GM19438 (cell line): ENCODE data around the gene ENTPD8.
A peak's percentile ranks its signal among the peaks of the same experiment; 100 is the strongest.
"Not testable (repeated sequence)": the region's sequence is repeated elsewhere in the genome, so short reads cannot be mapped to it uniquely, and the experiment has no call there.

Experiments
- ATAC-seq: cut with Tn5 transposase; IDR thresholded peaks from one replicate; pipeline ENCODE4 v1.9.1; 2021; ENCODE audit warnings: low read depth; ENCODE audit not compliant: unreplicated experiment

ENTPD8 gene

GRCh38 chr9:137459601-137460362, 18.6 kb upstream of the ENTPD8 start:
- no peak for ATAC-seq

DNA sequence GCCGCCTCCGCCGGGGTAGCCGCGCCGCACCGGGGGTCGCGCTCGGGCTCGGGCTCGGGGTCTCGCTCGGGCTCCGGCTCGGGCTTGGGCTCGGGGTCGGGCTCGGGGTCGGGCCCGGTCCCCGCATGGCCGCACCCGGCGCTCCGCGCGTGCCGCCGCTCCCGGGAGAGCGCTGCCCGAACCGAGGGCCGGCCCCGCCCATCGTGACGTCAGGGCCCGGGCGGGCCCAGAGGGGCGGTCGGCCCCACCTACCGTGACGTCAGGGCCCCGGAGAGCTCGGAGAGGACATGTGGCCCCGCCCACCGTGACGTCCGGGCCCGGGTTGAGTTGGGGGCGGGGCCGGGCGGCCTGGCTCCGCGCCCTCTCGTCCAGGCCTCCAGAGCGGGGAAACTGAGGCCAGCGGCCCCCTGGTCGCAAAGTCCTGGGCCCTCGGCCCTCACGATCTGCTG, 18.0 kb upstream of the ENTPD8 start, which contains the start of gene NSMF:
Gene NSMF (minus strand): TSS at position 183 of the 449 bp plus-strand sequence. CDS start 232 bp downstream, outside the sequence.
- ATAC-seq: peak; percentile 46

DNA sequence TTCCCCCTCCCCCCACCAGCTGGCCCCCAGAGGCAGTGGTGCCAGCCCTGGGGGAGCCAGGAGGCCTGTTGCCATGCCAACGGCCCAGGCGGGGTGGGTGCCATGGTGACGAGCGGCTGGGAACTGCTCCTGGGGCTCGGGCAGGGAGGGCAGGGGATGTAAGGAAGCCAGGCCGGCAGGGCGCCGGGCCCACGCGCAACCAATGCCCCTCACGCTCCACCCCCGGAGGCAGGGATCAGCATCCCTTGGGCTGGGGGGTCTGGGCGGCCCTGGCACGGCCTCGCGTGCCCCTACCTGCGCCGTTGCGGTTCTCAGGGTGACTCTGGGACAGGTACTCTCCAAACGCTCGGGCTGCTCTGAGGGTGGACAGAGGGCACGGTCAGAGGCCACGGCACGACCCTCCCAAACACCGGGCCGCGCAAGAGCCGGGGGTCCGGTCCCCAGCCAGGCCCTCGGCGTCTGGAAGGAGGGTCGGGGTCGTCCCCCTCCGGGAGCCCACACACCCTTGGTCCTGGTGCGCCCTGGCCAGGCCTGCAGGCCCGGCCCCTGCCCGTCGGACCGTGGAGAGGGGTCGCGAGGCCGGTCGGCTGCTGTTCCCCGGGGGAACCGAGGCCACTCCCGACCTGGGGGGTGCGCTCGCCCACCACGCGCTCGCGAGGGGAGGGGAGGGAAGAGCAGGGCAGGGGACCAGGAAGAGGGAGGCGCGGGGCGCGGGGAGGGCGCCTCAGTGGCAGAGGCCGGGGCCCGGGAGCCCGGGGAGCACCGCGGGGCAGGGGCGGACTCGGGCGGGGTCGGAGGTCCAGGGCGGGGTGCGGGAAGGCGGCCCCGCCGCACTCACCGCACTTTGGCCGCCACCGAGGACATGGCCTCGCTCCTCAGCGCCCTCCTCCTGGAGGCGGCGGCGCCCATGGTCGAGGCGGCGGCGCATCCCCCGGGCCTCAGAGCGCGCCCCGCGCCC, 17.3 kb upstream of the ENTPD8 start:
- no peak for ATAC-seq

- no peak for ATAC-seq
These were observed 16.4 kb upstream of the ENTPD8 start for GRCh38 chr9:137457406-137458193.

GRCh38 chr9:137456864-137457405, 15.8 kb upstream of the ENTPD8 start:
- ATAC-seq: no peak

DNA sequence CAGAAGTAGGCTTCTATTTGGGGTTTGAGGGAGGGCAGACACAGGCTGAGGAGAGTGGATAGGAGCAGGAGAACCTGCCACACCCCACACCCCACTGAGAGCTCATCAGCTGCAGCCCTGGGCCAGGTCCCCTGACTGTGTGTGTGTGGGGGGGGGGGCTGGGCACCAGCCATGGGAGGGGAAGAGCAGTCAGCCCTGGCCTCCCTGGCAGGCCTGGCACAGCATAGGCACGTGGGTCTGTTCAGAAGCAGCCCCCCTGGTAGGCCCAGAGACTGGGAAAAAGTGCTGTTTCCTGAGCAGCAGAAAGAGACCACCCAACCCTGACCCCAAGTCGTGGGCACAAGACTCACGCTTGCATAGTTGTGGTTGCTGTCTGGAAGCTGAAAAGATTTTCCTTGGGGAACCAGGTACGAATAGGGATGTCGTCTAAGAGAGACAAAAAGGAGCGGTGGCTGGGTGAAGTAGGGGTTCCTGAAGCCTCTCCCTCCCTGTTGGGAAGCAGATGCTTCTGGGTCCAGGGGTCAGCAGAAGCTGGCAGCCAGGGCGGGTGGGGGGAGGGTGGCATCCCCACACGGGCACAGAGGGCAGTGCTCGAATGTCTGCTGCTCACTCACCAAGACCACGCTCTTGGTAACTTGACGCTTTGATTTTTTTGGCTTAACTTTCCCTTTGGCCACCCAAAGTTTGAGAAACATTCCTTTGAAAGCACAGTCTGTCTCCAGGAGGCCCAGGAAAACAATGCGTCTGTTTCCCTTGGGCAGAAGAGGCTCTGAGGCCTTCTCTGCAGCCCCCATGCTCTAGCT, 15.1 kb upstream of the ENTPD8 start:
- ATAC-seq: no peak

DNA sequence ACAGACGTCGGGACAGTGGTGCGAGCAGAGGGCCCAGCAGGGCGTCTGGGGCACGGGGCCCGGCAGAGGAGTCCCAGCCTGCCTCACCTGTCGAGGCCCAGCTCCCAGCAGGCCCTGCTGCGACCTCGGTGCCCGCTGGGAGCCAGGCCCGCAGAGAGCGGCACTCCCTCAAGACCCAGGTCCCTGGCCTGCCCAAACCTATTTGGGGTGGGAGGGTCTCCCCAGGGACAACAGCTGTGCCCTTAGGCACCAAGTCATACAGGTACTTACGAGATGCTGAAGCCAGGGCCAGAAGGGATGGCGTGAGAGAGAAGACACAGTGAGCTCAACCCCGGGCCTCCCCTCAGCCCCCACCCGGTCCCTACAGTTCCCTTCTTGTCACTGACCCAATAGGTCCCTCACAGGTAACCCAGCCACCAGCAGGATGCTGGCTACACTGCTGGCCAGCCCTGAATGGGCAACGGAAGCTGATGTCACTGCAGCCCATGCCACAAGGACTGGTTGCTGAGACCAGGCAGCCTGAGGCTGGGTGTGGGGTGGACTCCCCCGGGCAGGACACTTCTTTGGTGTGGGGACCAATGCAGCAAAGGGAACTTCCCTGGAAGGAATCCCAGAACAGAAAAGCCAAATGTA, 14.3 kb upstream of the ENTPD8 start:
- no peak for ATAC-seq

- ATAC-seq: no peak
These were observed 13.6 kb upstream of the ENTPD8 start for GRCh38 chr9:137454597-137455358.

DNA sequence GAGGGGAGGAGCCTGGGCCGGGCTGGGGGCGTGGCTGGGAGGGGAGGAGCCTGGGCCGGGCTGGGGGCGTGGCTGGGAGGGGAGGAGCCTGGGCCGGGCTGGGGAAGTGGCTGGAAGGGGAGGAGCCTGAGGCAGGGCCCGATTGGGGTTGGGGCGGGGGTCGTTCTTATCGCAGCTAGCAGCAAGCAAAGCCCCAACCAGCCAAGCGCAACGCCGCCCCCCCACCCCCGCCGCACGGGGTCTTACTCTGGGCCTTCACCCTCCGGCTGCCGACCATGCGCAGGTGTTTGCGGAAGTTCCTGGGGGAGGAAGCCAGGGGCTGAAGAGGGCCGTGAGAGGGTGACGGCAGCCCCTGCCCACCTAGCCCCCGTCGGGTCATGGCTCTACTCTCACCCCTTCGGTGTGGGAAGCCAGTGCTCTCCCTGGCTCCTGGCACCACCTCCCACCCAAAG, 13.0 kb upstream of the ENTPD8 start:
- ATAC-seq: no peak

- no peak for ATAC-seq
These were observed 12.5 kb upstream of the ENTPD8 start for GRCh38 chr9:137453643-137454081.

- no peak for ATAC-seq
These were observed 11.8 kb upstream of the ENTPD8 start for GRCh38 chr9:137452761-137453642.

DNA sequence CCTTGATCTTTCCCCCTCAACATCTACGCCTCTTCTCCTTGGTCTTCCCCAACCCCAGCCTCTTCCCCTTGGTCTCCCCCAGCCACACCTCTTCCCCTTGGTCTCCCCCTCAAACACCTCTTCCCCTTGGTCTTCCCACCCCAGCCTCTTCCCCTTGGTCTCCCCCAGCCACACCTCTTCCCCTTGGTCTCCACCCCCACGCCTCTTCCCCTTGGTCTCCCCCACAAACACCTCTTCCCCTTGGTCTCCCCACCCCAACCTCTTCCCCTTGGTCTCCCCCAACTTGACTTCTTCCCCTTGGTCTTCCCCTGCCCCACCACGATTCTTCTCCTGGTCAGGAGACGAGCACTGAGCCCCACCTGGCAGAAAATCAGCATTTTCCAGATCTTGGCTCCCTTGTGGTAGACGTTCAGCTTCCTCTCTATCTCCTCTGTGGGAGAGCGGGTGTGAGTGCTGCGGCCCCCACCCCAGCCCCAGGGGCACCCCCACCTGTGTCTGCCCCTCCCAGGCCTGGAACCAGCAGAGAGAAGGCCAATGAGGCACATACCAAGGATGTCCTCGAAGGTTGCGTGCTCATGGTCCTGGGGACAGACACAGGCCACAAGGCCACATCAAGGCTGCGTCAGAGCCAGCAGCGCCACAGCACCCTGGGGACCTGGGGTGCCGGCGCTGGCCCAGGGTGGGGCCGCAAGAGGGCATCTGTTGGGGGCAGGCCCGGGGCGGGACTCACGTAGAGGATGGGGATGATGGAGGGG, 11.0 kb upstream of the ENTPD8 start:
- no peak for ATAC-seq

GRCh38 chr9:137451264-137452005, 10.3 kb upstream of the ENTPD8 start:
- ATAC-seq: not testable (repeated sequence)

DNA sequence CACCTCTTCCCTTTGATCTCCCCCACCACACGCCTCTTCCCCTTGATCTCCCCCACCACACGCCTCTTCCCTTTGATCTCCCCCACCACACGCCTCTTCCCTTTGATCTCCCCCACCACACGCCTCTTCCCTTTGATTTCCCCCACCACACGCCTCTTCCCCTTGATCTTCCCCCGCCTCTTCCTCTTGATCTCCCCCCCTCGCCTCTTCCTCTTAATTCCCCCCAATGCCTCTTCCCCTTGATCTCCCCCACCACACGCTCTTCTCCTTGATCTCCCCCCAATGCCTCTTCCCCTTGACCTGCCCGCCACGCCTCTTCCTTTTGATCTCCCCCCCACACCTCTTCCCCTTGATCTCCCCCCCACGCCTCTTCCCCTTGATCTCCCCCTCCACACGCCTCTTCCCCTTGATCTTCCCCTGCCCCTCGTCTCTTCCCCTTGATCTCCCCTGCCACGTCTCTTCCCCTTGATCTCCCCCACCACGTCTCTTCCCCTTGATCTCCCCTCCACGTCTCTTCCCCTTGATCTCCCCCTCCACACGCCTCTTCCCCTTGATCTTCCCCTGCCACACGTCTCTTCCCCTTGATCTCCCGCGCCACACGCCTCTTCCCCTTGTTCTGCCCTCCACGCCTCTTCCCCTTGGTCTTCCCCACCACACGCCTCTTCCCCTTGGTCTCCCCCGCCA, 9.5 kb upstream of the ENTPD8 start:
- not testable (repeated sequence) for ATAC-seq

GRCh38 chr9:137449931-137450538, 8.9 kb upstream of the ENTPD8 start:
- no peak for ATAC-seq
